BLaER1 (cell line): ENCODE measurements around the gene CFAP410.

ENCODE experiments used
- H3K27ac ChIP-seq: shearing (Covaris generic); formaldehyde crosslinking; 2 replicates; pipeline ENCODE4 v1.8.1; 2022
- H3K27me3 ChIP-seq: shearing (Covaris generic); formaldehyde crosslinking; 2 replicates; pipeline ENCODE4 v1.8.1; 2022
- H3K36me3 ChIP-seq: shearing (Covaris generic); formaldehyde crosslinking; 2 replicates; pipeline ENCODE4 v1.8.1; 2022
- H3K4me1 ChIP-seq: shearing (Covaris generic); formaldehyde crosslinking; 2 replicates; pipeline ENCODE4 v1.8.1; 2022
- H3K4me2 ChIP-seq: shearing (Covaris generic); formaldehyde crosslinking; 2 replicates; pipeline ENCODE4 v1.8.1; 2022
- H3K4me3 ChIP-seq: shearing (Covaris generic); formaldehyde crosslinking; 2 replicates; pipeline ENCODE4 v1.8.1; 2022
- H3K9ac ChIP-seq: shearing (Covaris generic); formaldehyde crosslinking; 2 replicates; pipeline ENCODE4 v1.8.1; 2022
- H3K9me3 ChIP-seq: shearing (Covaris generic); formaldehyde crosslinking; 2 replicates; pipeline ENCODE4 v1.8.1; 2022
- H4K20me1 ChIP-seq: shearing (Covaris generic); formaldehyde crosslinking; 2 replicates; pipeline ENCODE4 v1.8.1; 2022
- Cebpa-rat ChIP-seq: shearing (Covaris generic); IDR thresholded peaks from 2 replicates; pipeline ENCODE4 v1.8.1; 2022

CFAP410 gene

DNA sequence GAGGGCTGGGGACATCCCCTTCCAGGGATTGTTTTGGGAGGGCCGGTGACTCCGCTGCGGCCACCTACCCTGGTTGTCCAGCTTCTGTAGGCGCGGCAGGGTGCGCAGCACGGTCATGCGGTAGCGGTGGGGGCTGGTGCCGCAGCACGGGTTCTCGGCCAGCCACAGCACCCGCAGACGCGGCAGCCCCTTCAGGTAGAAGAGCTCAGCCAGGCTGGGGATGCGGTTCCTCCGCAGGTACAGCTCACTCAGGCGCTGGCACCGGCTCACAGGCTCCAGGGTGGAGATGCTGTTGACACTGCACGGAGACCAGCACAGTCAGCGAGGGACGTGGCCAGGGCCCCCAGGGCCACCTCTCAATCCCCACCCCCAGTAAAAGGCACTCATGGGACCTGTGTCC is 6.2 kb downstream of the CFAP410 start:
- H3K27ac ChIP-seq, result no peak overlapping the region
- no peaks in the 10 kb centered on the region for H3K9me3 ChIP-seq
- TF ChIP-seq Cebpa-rat, result no peak
- no peaks in the 10 kb centered on the region for H3K27me3 ChIP-seq
- peaks cover 88% of the 10 kb centered on the region for H3K4me1 ChIP-seq
- no peak overlapping the region for H3K9ac ChIP-seq
- no peak overlapping the region for H3K4me3 ChIP-seq
- peaks cover 85% of the 10 kb centered on the region for H4K20me1 ChIP-seq
- H3K36me3 ChIP-seq, result peaks cover 40% of the 10 kb centered on the region; the same call in 1 of the 2 replicates
- peak overlapping the region; percentile 91 for H3K4me2 ChIP-seq

DNA sequence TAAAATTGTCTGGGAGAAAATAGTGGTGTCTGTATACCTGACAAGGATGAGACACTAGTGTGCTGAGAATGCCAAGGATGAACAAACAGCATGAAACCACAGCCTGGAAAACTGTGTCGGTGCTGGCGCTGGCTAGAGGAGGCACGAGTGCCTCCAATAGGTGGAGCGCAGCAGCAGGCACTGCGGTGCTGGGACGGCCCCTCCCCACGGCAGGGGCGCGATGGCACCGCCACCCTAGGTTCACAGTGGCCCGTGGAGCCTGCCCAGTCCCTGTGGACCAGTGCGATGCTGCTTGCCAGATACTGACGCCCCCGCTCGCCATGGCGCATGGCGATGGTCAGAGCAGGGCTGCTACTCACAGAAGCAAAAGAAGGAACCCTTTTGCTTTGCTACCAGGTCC is 6.8 kb downstream of the CFAP410 start:
- no peak for TF ChIP-seq Cebpa-rat
- peaks cover 45% of the 10 kb centered on the region for H3K36me3 ChIP-seq
- peaks cover 86% of the 10 kb centered on the region for H4K20me1 ChIP-seq
- H3K27me3 ChIP-seq, result no peaks in the 10 kb centered on the region
- no peak overlapping the region for H3K9ac ChIP-seq
- peaks cover 88% of the 10 kb centered on the region for H3K4me1 ChIP-seq
- H3K4me2 ChIP-seq, result peak overlapping the region; percentile 91
- H3K9me3 ChIP-seq, result no peaks in the 10 kb centered on the region
- H3K27ac ChIP-seq, result no peak overlapping the region
- H3K4me3 ChIP-seq, result no peak overlapping the region

DNA sequence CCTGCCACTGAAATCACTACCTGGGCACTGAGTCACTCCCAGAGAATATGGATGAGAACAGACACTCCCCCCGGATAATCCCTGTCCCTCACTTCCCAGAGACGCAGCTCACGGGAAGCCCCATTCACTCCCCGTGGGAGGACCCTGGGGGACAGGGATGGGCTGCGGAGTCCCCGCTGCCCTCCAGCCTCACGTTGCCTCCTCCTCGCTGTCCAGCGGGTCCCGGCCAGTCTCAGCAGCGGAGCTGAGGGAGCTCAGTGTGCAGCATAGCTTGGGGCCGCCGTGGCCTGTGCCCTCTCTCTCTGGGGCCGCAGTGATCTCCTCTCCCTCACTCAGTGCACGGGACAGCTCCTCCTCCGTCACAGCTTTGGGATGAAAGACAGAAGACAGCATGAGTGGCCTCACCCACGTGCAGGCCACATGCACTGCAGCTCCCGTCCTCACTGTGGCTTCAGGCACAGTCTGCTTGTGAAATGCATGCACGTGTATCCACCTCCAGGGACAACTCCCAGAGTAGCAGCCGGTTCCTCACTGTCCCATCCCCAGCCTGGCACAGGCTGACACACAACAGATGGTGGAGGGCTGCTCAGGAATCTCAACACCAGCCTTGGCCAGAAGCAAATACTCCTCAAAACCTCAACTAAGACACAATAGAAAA is 7.4 kb downstream of the CFAP410 start:
- Histone ChIP-seq H4K20me1 (peaks cover 86% of the 10 kb centered on the region), H3K4me1 (peaks cover 88% of the 10 kb centered on the region), H3K27me3 (no peaks in the 10 kb centered on the region), H3K4me3 (no peak overlapping the region), H3K27ac (no peak overlapping the region), H3K9ac (no peak overlapping the region), H3K9me3 (no peaks in the 10 kb centered on the region), H3K36me3 (peaks cover 47% of the 10 kb centered on the region), H3K4me2 (peak overlapping the region; percentile 91)
- no peak for TF ChIP-seq Cebpa-rat

DNA sequence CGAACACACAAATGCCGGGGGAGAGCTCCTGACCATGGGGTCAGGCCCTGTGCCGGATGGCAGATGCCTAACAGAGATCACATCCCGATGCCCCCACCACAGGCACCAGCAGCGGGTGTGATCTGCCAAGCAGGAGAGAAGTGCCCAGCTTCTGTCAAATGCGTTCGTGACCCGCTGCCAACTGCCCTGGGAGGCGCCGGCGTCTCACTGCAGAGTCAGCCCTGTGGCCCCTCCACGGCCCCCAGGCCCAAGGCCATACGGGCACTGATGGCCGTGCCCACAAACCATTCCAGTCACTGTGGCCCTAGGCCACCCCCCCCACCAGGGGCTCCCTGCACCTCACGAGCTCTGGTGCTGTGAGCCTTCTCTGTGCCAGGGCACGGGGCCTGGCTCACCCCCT is 8.0 kb downstream of the CFAP410 start:
- H3K4me3 ChIP-seq, result no peak overlapping the region
- H3K36me3 ChIP-seq, result peaks cover 47% of the 10 kb centered on the region
- H4K20me1 ChIP-seq, result peaks cover 88% of the 10 kb centered on the region

DNA sequence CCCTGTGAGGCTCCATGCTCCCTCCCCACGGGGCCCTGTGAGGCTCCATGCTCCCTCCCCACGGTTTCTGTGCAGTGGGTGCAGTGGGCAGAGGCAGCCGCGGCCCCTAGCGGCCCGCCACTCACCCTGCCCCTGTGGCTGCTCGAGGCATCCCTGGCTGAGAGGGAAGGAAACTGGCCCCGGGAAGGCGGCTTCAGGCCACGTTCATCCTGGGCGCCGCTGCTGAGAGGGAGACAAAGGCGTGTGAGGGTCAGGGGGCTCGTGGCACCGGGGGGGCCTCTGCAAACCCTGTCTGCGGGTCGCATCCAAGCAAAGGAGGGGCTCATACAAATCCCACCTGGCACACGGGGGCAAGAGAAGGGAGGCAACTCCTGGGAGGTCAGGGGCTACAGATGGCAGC is 8.5 kb downstream of the CFAP410 start:
- Histone ChIP-seq H3K4me2 (peak overlapping the region; percentile 2; the same call in 1 of the 2 replicates), H3K9me3 (no peaks in the 10 kb centered on the region), H3K36me3 (peaks cover 47% of the 10 kb centered on the region), H3K9ac (no peak overlapping the region), H4K20me1 (peaks cover 93% of the 10 kb centered on the region), H3K27me3 (no peaks in the 10 kb centered on the region), H3K4me1 (peaks cover 96% of the 10 kb centered on the region), H3K27ac (0 out of 2 replicates have a peak overlapping the region, but pooled peaks have one; percentile 35), H3K4me3 (no peak overlapping the region)
- no peak for TF ChIP-seq Cebpa-rat

More for the DNA sequence above, 8.0 kb downstream of the CFAP410 start:
- H3K27me3 ChIP-seq, result no peaks in the 10 kb centered on the region
- H3K27ac ChIP-seq, result 0 out of 2 replicates have a peak overlapping the region, but pooled peaks have one; percentile 35
- no peak for TF ChIP-seq Cebpa-rat
- H3K9me3 ChIP-seq, result no peaks in the 10 kb centered on the region
- peak overlapping the region; percentile 91; the same call in 1 of the 2 replicates for H3K4me2 ChIP-seq
- H3K9ac ChIP-seq, result no peak overlapping the region
- peaks cover 91% of the 10 kb centered on the region for H3K4me1 ChIP-seq

DNA sequence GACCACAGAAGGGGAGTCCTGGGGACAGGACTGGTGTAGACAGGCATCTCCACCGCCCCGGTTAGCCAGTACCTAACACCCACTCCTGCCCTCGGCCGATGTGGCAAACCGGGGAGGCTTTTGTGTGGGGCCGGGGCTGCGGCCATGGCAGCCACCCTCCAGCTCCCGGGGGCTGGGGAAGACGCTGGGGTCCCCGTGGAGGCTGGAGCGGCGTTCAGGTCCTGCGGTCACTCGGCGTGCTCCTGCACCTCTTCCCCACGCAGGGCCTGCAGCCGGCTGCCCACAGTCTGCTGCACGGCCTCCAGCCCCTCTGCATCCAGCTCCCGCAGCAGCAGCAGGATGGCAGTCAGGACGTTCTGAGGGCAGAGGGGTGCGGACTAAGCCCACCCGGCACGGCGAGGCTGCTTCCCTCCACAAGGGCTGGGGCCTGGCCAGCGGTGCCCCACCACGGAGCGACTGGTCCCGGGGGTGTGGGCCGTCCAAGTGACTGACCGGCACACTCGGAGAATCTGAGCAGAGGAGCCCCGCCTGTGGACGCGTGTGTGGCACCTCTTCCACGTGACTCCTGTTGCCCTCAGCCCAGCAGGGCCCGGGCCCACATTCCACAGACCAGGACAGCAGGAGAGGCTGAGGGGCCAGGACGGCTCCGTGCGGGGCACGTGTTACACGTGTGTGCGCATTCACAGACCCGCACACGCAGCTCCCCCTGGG is 9.1 kb downstream of the CFAP410 start:
- Histone ChIP-seq H3K36me3 (peaks cover 47% of the 10 kb centered on the region), H3K9me3 (no peaks in the 10 kb centered on the region), H3K27me3 (no peaks in the 10 kb centered on the region), H4K20me1 (peaks cover 95% of the 10 kb centered on the region), H3K4me1 (peaks cover 93% of the 10 kb centered on the region), H3K4me3 (no peak overlapping the region), H3K4me2 (peak overlapping the region; percentile 2; the same call in 1 of the 2 replicates), H3K27ac (0 out of 2 replicates have a peak overlapping the region, but pooled peaks have one; percentile 35), H3K9ac (no peak overlapping the region)
- TF ChIP-seq Cebpa-rat, result no peak

DNA sequence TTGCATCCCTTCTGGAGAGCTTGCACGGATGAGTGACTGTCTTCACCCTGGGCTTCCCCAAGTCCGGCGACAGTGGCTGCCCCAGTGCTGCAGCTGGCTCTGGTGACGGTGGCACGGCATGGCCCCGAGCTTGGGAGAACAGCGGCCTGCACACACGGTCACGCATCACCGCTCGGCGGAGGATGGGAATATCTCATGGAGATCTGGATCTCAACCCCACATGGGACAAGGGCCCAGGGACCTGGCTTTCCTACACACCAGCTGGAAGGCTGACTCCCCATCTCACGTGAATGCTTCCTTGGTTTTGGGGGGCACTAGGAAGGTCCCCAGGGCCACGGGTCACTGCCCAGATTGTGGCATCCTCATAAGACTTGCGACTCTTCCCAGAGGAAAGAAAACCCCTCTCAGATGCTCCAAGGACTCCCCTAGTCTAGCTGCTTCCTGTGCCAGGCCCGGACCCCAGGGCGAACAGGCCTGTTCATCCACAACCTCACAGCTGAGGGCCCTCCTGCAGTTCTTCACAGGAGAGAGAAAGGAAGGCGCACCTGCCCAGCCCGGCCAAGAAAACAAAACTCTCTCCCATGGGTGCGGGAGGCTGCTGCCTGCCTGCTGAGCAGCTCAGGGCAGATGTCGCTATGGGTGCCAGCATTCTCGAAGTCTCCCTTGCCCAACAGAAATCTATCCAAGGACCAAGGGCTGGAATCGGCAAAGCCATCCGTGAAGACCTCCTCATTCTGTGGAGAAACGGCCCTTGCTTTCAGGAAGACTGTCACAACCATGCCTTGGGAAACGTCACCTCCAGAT is 9.9 kb downstream of the CFAP410 start:
- no peaks in the 10 kb centered on the region for H3K27me3 ChIP-seq
- H3K27ac ChIP-seq, result 0 out of 2 replicates have a peak overlapping the region, but pooled peaks have one; percentile 2
- no peak overlapping the region for H3K4me3 ChIP-seq
- H3K4me1 ChIP-seq, result peaks cover 85% of the 10 kb centered on the region
- peaks cover 55% of the 10 kb centered on the region for H3K36me3 ChIP-seq
- peak overlapping the region; percentile 26 for H3K4me2 ChIP-seq
- peaks cover 96% of the 10 kb centered on the region for H4K20me1 ChIP-seq
- 0 out of 2 replicates have a peak overlapping the region, but pooled peaks have one; percentile 29 for H3K9ac ChIP-seq
- no peaks in the 10 kb centered on the region for H3K9me3 ChIP-seq
- TF ChIP-seq Cebpa-rat, result no peak

DNA sequence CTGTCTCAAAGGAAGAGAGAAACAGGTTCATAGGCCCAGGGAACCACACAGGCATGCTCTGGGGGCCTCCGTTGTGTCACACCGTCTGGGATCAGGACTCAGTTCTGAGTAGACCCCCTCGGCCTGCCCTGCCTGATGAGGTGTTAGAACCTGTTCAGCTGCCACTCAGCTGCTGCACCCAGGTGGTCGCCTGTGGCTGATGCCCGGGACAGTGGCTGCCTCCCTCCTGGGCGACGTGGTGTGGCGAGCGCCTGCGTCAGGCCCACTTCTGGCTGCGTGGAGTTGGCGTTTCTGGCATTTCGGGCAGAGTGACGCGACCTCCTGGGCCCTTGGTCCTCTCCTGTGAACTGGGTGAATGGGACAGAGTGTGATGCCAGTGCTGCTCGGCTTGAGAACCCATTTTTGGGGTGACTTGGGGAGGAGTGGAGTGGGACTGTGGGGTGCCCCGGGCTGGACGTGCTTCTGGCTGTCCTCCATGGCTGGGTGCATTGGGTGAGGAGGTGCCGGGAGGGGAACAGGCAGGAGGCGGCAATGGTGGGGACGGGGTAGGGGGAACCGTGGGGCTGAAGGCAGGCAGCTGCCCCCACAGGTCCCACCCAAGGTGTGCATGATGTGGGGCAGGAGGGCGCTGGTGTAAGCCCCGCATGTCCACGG is 10.8 kb downstream of the CFAP410 start:
- Histone ChIP-seq H3K27me3 (no peaks in the 10 kb centered on the region), H3K4me3 (no peak overlapping the region), H3K4me2 (peak overlapping the region; percentile 64), H3K9me3 (no peaks in the 10 kb centered on the region), H3K27ac (0 out of 2 replicates have a peak overlapping the region, but pooled peaks have one; percentile 30), H3K4me1 (peaks cover 76% of the 10 kb centered on the region), H3K9ac (no peak overlapping the region), H3K36me3 (peaks cover 64% of the 10 kb centered on the region), H4K20me1 (peaks cover 96% of the 10 kb centered on the region)
- no peak for TF ChIP-seq Cebpa-rat

DNA sequence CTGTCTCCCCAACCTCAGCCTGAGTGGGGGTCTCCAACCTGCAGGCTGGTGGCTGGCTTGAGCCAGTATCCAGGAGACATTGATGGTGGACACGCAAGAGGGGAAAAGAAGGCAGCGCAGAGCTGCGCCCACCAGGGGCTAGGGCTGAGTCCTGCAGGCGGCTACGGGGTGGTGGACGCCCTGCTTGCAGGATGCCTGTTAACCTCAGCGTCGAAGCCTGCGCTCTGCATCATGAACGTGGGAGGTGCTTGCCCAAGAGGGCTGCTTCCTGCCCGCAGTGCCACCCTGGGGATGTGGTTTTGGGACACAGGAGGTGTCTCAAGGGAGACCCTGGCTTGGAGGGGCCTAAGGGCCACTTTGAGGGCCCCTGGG is 11.6 kb downstream of the CFAP410 start:
- Histone ChIP-seq H3K36me3 (peaks cover 72% of the 10 kb centered on the region), H3K27me3 (no peaks in the 10 kb centered on the region), H3K27ac (peak overlapping the region; percentile 30; the same call in 1 of the 2 replicates), H3K9me3 (no peaks in the 10 kb centered on the region), H3K4me3 (no peak overlapping the region), H4K20me1 (peaks cover 90% of the 10 kb centered on the region), H3K4me1 (peaks cover 68% of the 10 kb centered on the region), H3K9ac (no peak overlapping the region), H3K4me2 (peak overlapping the region; percentile 64)
- TF ChIP-seq Cebpa-rat, result no peak
